Measurements from ENCODE around the gene DDX39B. TPM values are rescaled to one million over a fixed set of nuclear protein-coding genes. Genes with fewer than 3 reads are reported as not detected.
"Not testable (repeated sequence)": the region's sequence is repeated elsewhere in the genome, so short reads cannot be mapped to it uniquely, and the experiment has no call there.

The DDX39B gene
- total RNA-seq = 100 to 1,000 TPM; 517 to 569 TPM

- Mint-ChIP-seq H3K4me3 (peak within 1 kb of the TSS; percentile 79), H3K27ac (peak within 1 kb of the TSS; percentile 92), H3K9me3 (ENCODE audit: low read depth) (no peaks in the 10 kb centered on the region), H3K36me3 (ENCODE audit: low read depth) (peaks cover 46% of the 10 kb centered on the region), H3K4me1 (peaks cover 50% of the 10 kb centered on the region), H3K27me3 (no peaks in the 10 kb centered on the region)
- POLR2A ChIA-PET = interaction anchor here (0.5 to 3.3 kb wide), 33 partner anchors 12 to 927 kb away, joined by 3 to 24 read pairs (median 4); partner anchors contain the start of genes BAG6, C6orf47, GPANK1 and HSPA1B
- CTCF ChIA-PET = interaction anchor here (0.5 to 15.4 kb wide), 22 partner anchors 9 to 628 kb away, joined by 3 to 658 read pairs (median 4); partner anchors contain the start of genes BAG6, C6orf47, LTB and NCR3
- peak; percentile 96 for DNase-seq
- ATAC-seq = peak; percentile 77
- intact Hi-C loops (cut with DNase I, micrococcal nuclease) = loop anchor here (1.0 to 10.0 kb wide), 14 partner anchors 48 to 927 kb away; partner anchors contain the start of genes AGPAT1 (in 1 of the 2), ATF6B (in 1 of the 2), BAG6 (in 1 of the 2) and MICA (in 1 of the 2)
Observed at GRCh38 chr6:31541658-31542521, at the start of gene DDX39B. Gene DDX39B (minus strand): TSS chr6:31542003. CDS start chr6:31540532, 1,471 bp downstream.

DNA sequence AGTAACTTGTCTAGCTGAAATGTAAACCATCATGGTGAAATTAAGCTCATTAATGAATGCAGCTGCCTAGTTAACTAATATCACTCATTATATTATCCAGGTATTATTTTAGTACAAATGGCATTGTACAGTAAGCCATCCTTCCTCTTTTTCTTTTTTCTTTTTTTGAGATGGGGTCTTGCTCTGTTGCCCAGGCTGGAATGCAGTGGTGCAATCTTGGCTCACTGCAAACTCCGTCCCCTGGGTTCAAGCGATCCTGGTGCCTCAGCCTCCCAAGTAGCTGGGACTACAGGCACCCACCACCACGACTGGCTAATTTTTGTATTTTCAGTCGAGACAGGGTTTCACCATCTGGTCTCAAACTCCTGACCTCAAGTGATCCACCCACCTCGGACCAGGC is 48.9 kb upstream of the DDX39B start:
- H3K27me3 Mint-ChIP-seq; H3K27ac Mint-ChIP-seq; DNase-seq; H3K4me3 Mint-ChIP-seq; ATAC-seq; intact Hi-C loops (cut with DNase I, micrococcal nuclease); POLR2A ChIA-PET; H3K9me3 Mint-ChIP-seq (ENCODE audit: low read depth); H3K36me3 Mint-ChIP-seq (ENCODE audit: low read depth): not testable (repeated sequence)
- peaks cover 56% of the 10 kb centered on the region for H3K4me1 Mint-ChIP-seq
- CTCF ChIA-PET = interaction anchor here (21.6 to 28.5 kb wide), 3 partner anchors 0 to 44 kb away, joined by 658 to 873 read pairs (median 873); partner anchors contain the start of genes ATP6V1G2, DDX39B, LST1 and LTA

DNA sequence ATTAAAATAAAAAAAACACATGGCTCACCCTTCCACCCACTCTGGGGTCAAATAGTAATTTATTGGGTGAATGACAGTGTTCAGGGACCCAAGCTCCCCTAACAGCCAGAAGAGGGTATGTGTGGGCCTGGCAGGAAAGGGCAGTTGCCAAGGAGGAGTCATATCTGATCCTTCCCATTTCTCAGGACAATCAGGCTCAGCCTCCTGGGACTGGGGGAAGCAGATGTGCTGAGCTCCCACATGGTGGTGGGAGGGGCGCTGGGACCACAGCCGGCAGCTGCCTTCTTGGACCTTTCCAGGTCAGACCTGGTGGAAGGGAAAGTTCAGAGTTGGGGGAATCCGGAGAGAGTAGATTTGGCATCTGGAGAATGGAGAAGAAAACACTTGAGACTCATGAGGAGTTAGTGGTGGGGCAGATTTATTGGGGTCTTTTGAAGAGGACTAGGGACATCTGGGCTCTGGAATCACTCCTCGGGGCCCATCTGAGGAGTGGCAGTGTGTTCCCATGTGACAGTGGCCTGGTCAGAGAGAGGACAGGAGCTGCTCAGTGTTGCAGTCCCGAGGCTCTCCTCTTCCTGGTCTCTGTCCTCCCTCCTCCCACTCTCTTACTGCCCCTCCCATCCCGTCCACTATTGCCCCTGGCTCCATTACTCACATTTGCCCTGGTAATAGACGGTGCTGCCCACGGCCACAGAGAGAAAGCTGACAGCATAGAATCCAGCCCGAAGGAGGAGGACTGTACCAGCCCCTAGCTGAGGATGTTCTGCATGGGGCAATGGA is 47.3 kb upstream of the DDX39B start:
- POLR2A ChIA-PET = interaction anchor here (0.6 to 1.9 kb wide), 3 partner anchors 14 to 47 kb away, joined by 3 to 7 read pairs (median 3); partner anchors contain the start of genes DDX39B and TNF
- peaks cover 62% of the 10 kb centered on the region for H3K4me1 Mint-ChIP-seq
- peak overlapping the region; percentile 15 for H3K27ac Mint-ChIP-seq
- DNase-seq (no peak), ATAC-seq (no peak)
- no peaks in the 10 kb centered on the region for H3K9me3 Mint-ChIP-seq (ENCODE audit: low read depth)
- no peaks in the 10 kb centered on the region for H3K27me3 Mint-ChIP-seq
- intact Hi-C loops (cut with DNase I, micrococcal nuclease) = no loop called here
- H3K4me3 Mint-ChIP-seq = no peak overlapping the region
- CTCF ChIA-PET = interaction anchor here (0.8 to 28.5 kb wide), 5 partner anchors 1 to 45 kb away, joined by 3 to 873 read pairs (median 278); partner anchors contain the start of genes ATP6V1G2, LST1, LTA and LTB
- no peaks in the 10 kb centered on the region for H3K36me3 Mint-ChIP-seq (ENCODE audit: low read depth)

GRCh38 chr6:31587791-31588777 is 46.3 kb upstream of the DDX39B start:
- Mint-ChIP-seq H3K4me1 (peaks cover 61% of the 10 kb centered on the region), H3K36me3 (ENCODE audit: low read depth) (no peaks in the 10 kb centered on the region), H3K9me3 (ENCODE audit: low read depth) (no peaks in the 10 kb centered on the region), H3K27ac (peak overlapping the region; percentile 96), H3K4me3 (peak overlapping the region; percentile 68), H3K27me3 (no peaks in the 10 kb centered on the region)
- POLR2A ChIA-PET = interaction anchor here (0.6 to 1.9 kb wide), 5 partner anchors 11 to 59 kb away, joined by 3 to 7 read pairs (median 4); partner anchors contain the start of genes DDX39B and TNF
- intact Hi-C loops (cut with DNase I, micrococcal nuclease) = no loop called here
- CTCF ChIA-PET = interaction anchor here (0.6 to 28.5 kb wide), 7 partner anchors 2 to 291 kb away, joined by 3 to 873 read pairs (median 4); partner anchors contain the start of genes ATP6V1G2, LST1, LTA and LTB
- DNase-seq (no peak), ATAC-seq (peak; percentile 28)

- DNase-seq (peak; percentile 32), ATAC-seq (no peak)
- Mint-ChIP-seq H3K9me3 (ENCODE audit: low read depth) (no peaks in the 10 kb centered on the region), H3K4me1 (peaks cover 60% of the 10 kb centered on the region), H3K4me3 (peak overlapping the region; percentile 55), H3K36me3 (ENCODE audit: low read depth) (no peaks in the 10 kb centered on the region), H3K27ac (peak overlapping the region; percentile 83), H3K27me3 (no peaks in the 10 kb centered on the region)
- CTCF ChIA-PET = interaction anchor here (1.0 to 28.5 kb wide), 7 partner anchors 3 to 186 kb away, joined by 3 to 873 read pairs (median 5); partner anchors contain the start of genes ATP6V1G2, LST1, LTA and LTB
- intact Hi-C loops (cut with DNase I, micrococcal nuclease) = no loop called here
- POLR2A ChIA-PET = interaction anchor here (0.6 to 2.5 kb wide), 7 partner anchors 10 to 211 kb away, joined by 3 to 12 read pairs (median 3); partner anchors contain the start of genes DDX39B and TNF
Observed at GRCh38 chr6:31586599-31587281, 44.9 kb upstream of the DDX39B start.

DNA sequence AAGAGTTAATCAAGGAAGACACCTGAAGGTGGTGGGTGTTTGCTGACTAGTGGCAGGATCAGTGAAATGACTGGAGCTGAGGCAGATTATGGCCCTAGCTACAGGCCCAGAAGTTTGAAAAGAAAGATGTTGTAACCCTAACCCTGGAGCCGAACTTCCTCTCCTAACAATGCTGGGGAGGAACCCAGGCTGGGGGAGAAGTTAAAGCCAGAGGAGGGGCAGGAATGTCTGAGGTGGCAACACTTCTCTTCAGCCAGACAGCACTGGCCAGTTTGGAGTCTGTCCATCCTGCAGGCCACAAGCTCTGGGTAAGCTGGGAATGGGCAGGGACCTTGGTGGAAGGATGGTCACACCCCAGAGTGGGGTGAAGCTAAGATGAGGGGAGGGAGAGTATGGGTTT is 44.2 kb upstream of the DDX39B start, which contains the start of gene LST1:
TSS of gene LST1 (plus strand) at position 270 of the 400 bp plus-strand sequence. CDS start 1,023 bp downstream, outside the sequence.
- ATAC-seq (peak; percentile 12), DNase-seq (no peak)
- Mint-ChIP-seq H3K9me3 (ENCODE audit: low read depth) (no peaks in the 10 kb centered on the region), H3K27me3 (no peaks in the 10 kb centered on the region), H3K4me1 (peaks cover 61% of the 10 kb centered on the region), H3K4me3 (peak within 1 kb of the TSS; percentile 55), H3K36me3 (ENCODE audit: low read depth) (peaks cover 4% of the 10 kb centered on the region), H3K27ac (peak within 1 kb of the TSS; percentile 83)
- POLR2A ChIA-PET = interaction anchor here (0.8 to 2.5 kb wide), 5 partner anchors 9 to 66 kb away, joined by 3 to 12 read pairs (median 3); partner anchors contain the start of genes DDX39B and TNF
- CTCF ChIA-PET = interaction anchor here (0.6 to 28.5 kb wide), 10 partner anchors 4 to 410 kb away, joined by 3 to 873 read pairs (median 5); partner anchors contain the start of genes ATP6V1G2, LST1, LTA and LTB
- intact Hi-C loops (cut with DNase I, micrococcal nuclease) = no loop called here

GRCh38 chr6:31585491-31585890 is 43.7 kb upstream of the DDX39B start:
- H3K27ac Mint-ChIP-seq = peak overlapping the region; percentile 83
- intact Hi-C loops (cut with DNase I, micrococcal nuclease) = no loop called here
- H3K4me1 Mint-ChIP-seq = peaks cover 62% of the 10 kb centered on the region
- H3K36me3 Mint-ChIP-seq (ENCODE audit: low read depth) = peaks cover 7% of the 10 kb centered on the region
- CTCF ChIA-PET = interaction anchor here (0.7 to 28.5 kb wide), 10 partner anchors 5 to 410 kb away, joined by 3 to 873 read pairs (median 5); partner anchors contain the start of genes ATP6V1G2, LST1, LTA and LTB
- POLR2A ChIA-PET = interaction anchor here (1.8 to 2.5 kb wide), 2 partner anchors 9 to 10 kb away, joined by 6 to 12 read pairs; partner anchors contain the start of gene TNF
- peak overlapping the region; percentile 11 for H3K4me3 Mint-ChIP-seq
- DNase-seq (peak; percentile 74), ATAC-seq (peak; percentile 52)
- no peaks in the 10 kb centered on the region for H3K27me3 Mint-ChIP-seq
- no peaks in the 10 kb centered on the region for H3K9me3 Mint-ChIP-seq (ENCODE audit: low read depth)

DNA sequence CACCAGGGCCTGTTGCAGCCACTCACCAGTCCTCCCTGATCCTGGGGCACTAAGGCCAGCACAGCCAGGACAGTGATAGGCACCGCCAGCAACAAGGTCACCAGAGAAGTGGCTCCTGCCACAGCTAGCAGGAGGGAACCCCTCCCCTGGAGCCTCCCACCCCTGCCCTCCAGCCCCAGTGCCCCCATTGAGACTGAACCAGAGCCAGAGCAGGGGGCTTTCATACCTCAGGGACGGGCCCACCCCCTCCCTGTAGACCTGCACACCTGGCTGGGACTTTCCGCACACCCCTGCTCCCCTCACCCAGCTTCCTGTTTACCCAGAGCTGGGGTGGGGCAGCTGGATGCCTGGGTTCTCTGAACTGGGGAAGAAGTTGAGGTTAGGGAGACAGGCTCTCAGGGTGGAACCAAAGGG is 40.4 kb upstream of the DDX39B start, which contains the start of gene LTB:
TSS of gene LTB (minus strand) at position 195 of the 414 bp plus-strand sequence. CDS start at position 188, 7 bp downstream.
- POLR2A ChIA-PET = interaction anchor here (0.9 to 1.7 kb wide), 6 partner anchors 8 to 42 kb away, joined by 3 to 8 read pairs (median 4); partner anchors contain the start of gene DDX39B
- DNase-seq (peak; percentile 60), ATAC-seq (peak; percentile 8)
- intact Hi-C loops (cut with DNase I, micrococcal nuclease) = no loop called here
- no peaks in the 10 kb centered on the region for H3K27me3 Mint-ChIP-seq
- H3K27ac Mint-ChIP-seq = peak within 1 kb of the TSS; percentile 97
- H3K4me3 Mint-ChIP-seq = peak within 1 kb of the TSS; percentile 97
- peaks cover 28% of the 10 kb centered on the region for H3K36me3 Mint-ChIP-seq (ENCODE audit: low read depth)
- H3K9me3 Mint-ChIP-seq (ENCODE audit: low read depth) = no peaks in the 10 kb centered on the region
- peaks cover 65% of the 10 kb centered on the region for H3K4me1 Mint-ChIP-seq
- CTCF ChIA-PET = interaction anchor here (0.8 to 28.5 kb wide), 9 partner anchors 6 to 412 kb away, joined by 3 to 873 read pairs (median 5); partner anchors contain the start of genes ATP6V1G2, DDX39B, LST1 and LTA
